Activated B cell treated with CpG ODN at 0.5 μM for 24 hours (primary cell): ENCODE results near the gene COBL. TPM values are rescaled to one million over a fixed set of nuclear protein-coding genes. Genes with fewer than 3 reads are reported as not detected.

Experiments
- ATAC-seq: fragments of 200-7000 bp; cut with Tn5 transposase; one replicate; pipeline ENCODE4 v1.10.0; 2021; ENCODE audit warnings: low read depth, mild to moderate bottlenecking, moderate library complexity
- CTCF ChIA-PET: fragments of 350-600 bp; sonication (Branson Sonifier 250); formaldehyde crosslinking; loops from one replicate; lab custom pipeline; 2021; ENCODE audit warnings: antibody characterized with exemption; lab: Charles Lee
- POLR2A ChIA-PET: fragments of 350-600 bp; sonication (Branson Sonifier 250); formaldehyde crosslinking; loops from one replicate; lab custom pipeline; 2021; ENCODE audit warnings: antibody characterized with exemption; lab: Charles Lee
- DNase-seq: peaks from one replicate; pipeline ENCODE4 v3.0.0; 2022
- H3K27ac Mint-ChIP-seq: one replicate; pipeline ENCODE4 v1.8.0; 2020; ENCODE audit warnings: mixed read lengths
- H3K27me3 Mint-ChIP-seq: one replicate; pipeline ENCODE4 v1.8.0; 2021; ENCODE audit warnings: mixed read lengths
- H3K36me3 Mint-ChIP-seq: one replicate; pipeline ENCODE4 v1.8.0; 2021; ENCODE audit warnings: low read depth, mixed read lengths
- H3K4me1 Mint-ChIP-seq: one replicate; pipeline ENCODE4 v1.8.0; 2021; ENCODE audit warnings: mixed read lengths
- H3K4me3 Mint-ChIP-seq: one replicate; pipeline ENCODE4 v1.8.0; 2020; ENCODE audit warnings: mild to moderate bottlenecking, mixed read lengths
- H3K9me3 Mint-ChIP-seq: one replicate; pipeline ENCODE4 v1.8.0; 2020; ENCODE audit warnings: mixed read lengths
- CTCF ChIP-seq: fragments of 200-600 bp; IDR thresholded peaks from one replicate; pipeline ENCODE4 v1.8.0; 2022; ENCODE audit warnings: antibody characterized with exemption, mild to moderate bottlenecking
- intact Hi-C: fragments of 100-400 bp; cut with micrococcal nuclease; formaldehyde crosslinking; loops from one replicate; pipeline ENCODE4 v1.15.1; 2024
- total RNA-seq: library from RNA; stranded (reverse); gene quantifications from 2 replicates; pipeline ENCODE4 v1.2.3, GENCODE V29; 2022

Gene COBL
- total RNA-seq, 1 donor from 2014 or later: not detected

GRCh38 chr7:51141451-51142003 is 175.1 kb downstream of the COBL start:
- Mint-ChIP-seq H3K27me3 (peaks cover 7% of the 10 kb centered on the region), H3K27ac (no peak overlapping the region), H3K9me3 (peaks cover under 1% of the 10 kb centered on the region), H3K4me3 (no peak overlapping the region), H3K4me1 (peaks cover 2% of the 10 kb centered on the region), H3K36me3 (no peaks in the 10 kb centered on the region)
- DNase-seq (no peak), ATAC-seq (no peak)
- POLR2A ChIA-PET: no interaction called here
- CTCF ChIA-PET: interaction anchor here (0.6 to 3.1 kb wide), 4 partner anchors 19 to 1029 kb away, joined by 3 to 14 read pairs (median 4); no protein-coding TSS in a partner anchor
- intact Hi-C loops: no loop called here
- no peak for TF ChIP-seq CTCF

- ATAC-seq (no peak), DNase-seq (no peak)
- H3K9me3 Mint-ChIP-seq: no peaks in the 10 kb centered on the region
- H3K27ac Mint-ChIP-seq: no peak overlapping the region
- no peak overlapping the region for H3K4me3 Mint-ChIP-seq
- TF ChIP-seq CTCF: no peak
- ChIA-PET POLR2A (no interaction called here), CTCF (interaction anchor here (0.6 to 3.1 kb wide), 4 partner anchors 20 to 1028 kb away, joined by 3 to 14 read pairs (median 4); no protein-coding TSS in a partner anchor)
- H3K4me1 Mint-ChIP-seq: peaks cover 2% of the 10 kb centered on the region
- H3K27me3 Mint-ChIP-seq: peaks cover 4% of the 10 kb centered on the region
- intact Hi-C loops: no loop called here
- H3K36me3 Mint-ChIP-seq: no peaks in the 10 kb centered on the region
Observed at GRCh38 chr7:51140199-51141164, 176.1 kb downstream of the COBL start.

- no peak for DNase-seq
- Mint-ChIP-seq H3K9me3 (no peaks in the 10 kb centered on the region), H3K4me1 (peaks cover 2% of the 10 kb centered on the region), H3K27ac (no peak overlapping the region), H3K27me3 (peaks cover 4% of the 10 kb centered on the region), H3K36me3 (no peaks in the 10 kb centered on the region), H3K4me3 (no peak overlapping the region)
- POLR2A ChIA-PET: no interaction called here
- intact Hi-C loops: no loop called here
- CTCF ChIA-PET: interaction anchor here (3.1 kb wide), 1 partner anchor 21 kb away, joined by 14 read pairs; no protein-coding TSS in a partner anchor
- TF ChIP-seq CTCF: no peak
- ATAC-seq: no peak
Observed at GRCh38 chr7:51139796-51140195, 176.8 kb downstream of the COBL start.

- DNase-seq (no peak), ATAC-seq (no peak)
- H3K4me3 Mint-ChIP-seq: no peak overlapping the region
- intact Hi-C loops: no loop called here
- no peak overlapping the region for H3K27ac Mint-ChIP-seq
- H3K9me3 Mint-ChIP-seq: no peaks in the 10 kb centered on the region
- H3K27me3 Mint-ChIP-seq: peaks cover 4% of the 10 kb centered on the region
- POLR2A ChIA-PET: no interaction called here
- peaks cover 2% of the 10 kb centered on the region for H3K4me1 Mint-ChIP-seq
- no peaks in the 10 kb centered on the region for H3K36me3 Mint-ChIP-seq
- no peak for TF ChIP-seq CTCF
- CTCF ChIA-PET: no interaction called here
Observed at GRCh38 chr7:51138123-51139085, 178.2 kb downstream of the COBL start.
